PFSK-1 (cell line): ENCODE measurements around the gene CAMTA1.

ENCODE experiments used
- FOXP2 ChIP-seq: optimal IDR thresholded peaks from 2 replicates; pipeline ENCODE3; 2011; ENCODE audit warnings: borderline replicate concordance, control low read depth, inconsistent platforms; ENCODE audit not compliant: insufficient read depth; ENCODE audit errors: extremely low read length, extremely low read depth
- POLR2AphosphoS5 ChIP-seq: IDR thresholded peaks from 2 replicates; pipeline ENCODE4 v1.6.1; 2012; ENCODE audit warnings: low read depth, mild to moderate bottlenecking, control low read depth, low read length, moderate library complexity
- SIN3A ChIP-seq: IDR thresholded peaks from 2 replicates; pipeline ENCODE4 v1.6.1; 2012; ENCODE audit warnings: mild to moderate bottlenecking, low read length, moderate library complexity, borderline replicate concordance; ENCODE audit not compliant: insufficient read depth
- TAF1 ChIP-seq: IDR thresholded peaks from 2 replicates; pipeline ENCODE4 v1.6.1; 2012; ENCODE audit warnings: low read length, control low read depth, borderline replicate concordance; ENCODE audit not compliant: insufficient read depth
- TF ChIP-seq, protein P1 (sequence below), 2 experiments: IDR thresholded peaks; 2 replicates each; pipeline versions ENCODE4 v1.6.1 to v1.8.0; 2011 to 2012; ENCODE audit warnings: low read depth in 2 of 2, low read length in 2 of 2, control low read depth in 1 of 2, inconsistent platforms in 1 of 2, mild to moderate bottlenecking in 1 of 2, moderate library complexity in 1 of 2; ENCODE audit not compliant: insufficient read depth in 1 of 2

Gene CAMTA1

DNA sequence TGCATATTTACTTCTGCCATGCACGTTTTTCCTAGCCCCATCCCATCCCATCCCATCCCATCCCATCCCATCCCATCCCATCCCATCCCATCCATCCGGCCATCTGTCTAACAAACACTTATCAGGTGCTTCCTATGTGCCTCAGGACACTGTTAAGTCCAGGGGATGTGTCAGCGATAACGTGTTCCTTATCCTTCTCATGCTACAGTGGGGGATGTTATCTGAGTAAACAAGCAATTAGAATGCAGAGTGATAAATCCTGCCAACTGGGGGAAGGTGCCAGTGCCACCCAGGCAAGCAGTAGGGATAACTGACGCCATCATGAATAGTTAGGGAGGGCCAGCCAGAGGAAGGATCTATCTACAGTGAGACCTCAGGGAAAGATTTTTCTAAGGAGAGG is 304.2 kb downstream of the CAMTA1 start:
- TF ChIP-seq POLR2AphosphoS5 = no peak
- TF ChIP-seq, protein P1, sequence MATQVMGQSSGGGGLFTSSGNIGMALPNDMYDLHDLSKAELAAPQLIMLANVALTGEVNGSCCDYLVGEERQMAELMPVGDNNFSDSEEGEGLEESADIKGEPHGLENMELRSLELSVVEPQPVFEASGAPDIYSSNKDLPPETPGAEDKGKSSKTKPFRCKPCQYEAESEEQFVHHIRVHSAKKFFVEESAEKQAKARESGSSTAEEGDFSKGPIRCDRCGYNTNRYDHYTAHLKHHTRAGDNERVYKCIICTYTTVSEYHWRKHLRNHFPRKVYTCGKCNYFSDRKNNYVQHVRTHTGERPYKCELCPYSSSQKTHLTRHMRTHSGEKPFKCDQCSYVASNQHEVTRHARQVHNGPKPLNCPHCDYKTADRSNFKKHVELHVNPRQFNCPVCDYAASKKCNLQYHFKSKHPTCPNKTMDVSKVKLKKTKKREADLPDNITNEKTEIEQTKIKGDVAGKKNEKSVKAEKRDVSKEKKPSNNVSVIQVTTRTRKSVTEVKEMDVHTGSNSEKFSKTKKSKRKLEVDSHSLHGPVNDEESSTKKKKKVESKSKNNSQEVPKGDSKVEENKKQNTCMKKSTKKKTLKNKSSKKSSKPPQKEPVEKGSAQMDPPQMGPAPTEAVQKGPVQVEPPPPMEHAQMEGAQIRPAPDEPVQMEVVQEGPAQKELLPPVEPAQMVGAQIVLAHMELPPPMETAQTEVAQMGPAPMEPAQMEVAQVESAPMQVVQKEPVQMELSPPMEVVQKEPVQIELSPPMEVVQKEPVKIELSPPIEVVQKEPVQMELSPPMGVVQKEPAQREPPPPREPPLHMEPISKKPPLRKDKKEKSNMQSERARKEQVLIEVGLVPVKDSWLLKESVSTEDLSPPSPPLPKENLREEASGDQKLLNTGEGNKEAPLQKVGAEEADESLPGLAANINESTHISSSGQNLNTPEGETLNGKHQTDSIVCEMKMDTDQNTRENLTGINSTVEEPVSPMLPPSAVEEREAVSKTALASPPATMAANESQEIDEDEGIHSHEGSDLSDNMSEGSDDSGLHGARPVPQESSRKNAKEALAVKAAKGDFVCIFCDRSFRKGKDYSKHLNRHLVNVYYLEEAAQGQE (IDR thresholded peaks at IDR 0.05; ENCODE audit: insufficient read depth in 1 of 2, low read depth in 2 of 2, low read length in 2 of 2) = no peak
- no peak for TF ChIP-seq SIN3A
- TF ChIP-seq FOXP2 = no peak
- TF ChIP-seq TAF1 = no peak

DNA sequence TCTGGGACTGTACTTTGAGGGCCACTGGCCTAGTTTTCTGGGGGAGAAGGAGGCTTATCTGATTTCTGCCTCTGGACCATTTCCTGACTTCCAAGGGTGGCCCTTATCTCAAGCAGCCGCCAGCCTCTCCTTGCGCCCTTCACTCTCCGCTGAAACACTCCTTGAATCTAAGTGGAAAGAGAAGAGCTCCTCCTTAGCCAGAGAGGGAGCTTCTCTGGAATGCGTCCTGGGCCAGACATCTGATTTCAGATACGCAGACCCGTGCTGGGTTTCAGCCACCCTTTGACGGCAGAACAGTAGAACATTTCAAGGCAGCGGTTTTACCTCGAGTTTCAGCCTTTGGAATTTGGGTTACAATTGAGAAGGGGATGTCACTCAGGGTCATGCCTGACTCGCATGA is 308.0 kb downstream of the CAMTA1 start:
- TF ChIP-seq, protein P1 (IDR thresholded peaks at IDR 0.05; ENCODE audit: insufficient read depth in 1 of 2, low read depth in 2 of 2, low read length in 2 of 2) = no peak
- TF ChIP-seq TAF1 (no peak), SIN3A (no peak), POLR2AphosphoS5 (no peak), FOXP2 (no peak)

DNA sequence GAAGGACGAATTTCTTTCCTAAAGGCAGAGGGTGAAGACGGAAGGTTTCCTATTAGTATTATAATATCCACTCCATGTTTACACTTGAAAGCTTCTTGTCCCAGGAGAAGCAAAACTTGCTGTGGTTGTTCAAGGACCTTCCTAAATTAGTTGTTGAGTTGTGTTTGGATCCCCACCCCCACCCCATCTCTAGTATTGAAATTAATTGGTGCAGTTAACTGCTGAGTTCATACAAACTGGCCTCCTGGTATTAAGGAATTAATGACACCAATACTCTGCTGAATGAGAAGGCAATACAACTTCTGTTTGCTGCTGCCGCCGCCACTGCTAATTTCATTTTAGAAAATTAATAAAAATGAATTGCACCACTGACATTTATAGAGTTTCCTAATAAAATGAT is 308.8 kb downstream of the CAMTA1 start:
- TF ChIP-seq SIN3A = no peak
- TF ChIP-seq TAF1 = no peak
- TF ChIP-seq, protein P1 (IDR thresholded peaks at IDR 0.05; ENCODE audit: insufficient read depth in 1 of 2, low read depth in 2 of 2, low read length in 2 of 2) = no peak
- TF ChIP-seq POLR2AphosphoS5 = no peak
- no peak for TF ChIP-seq FOXP2

DNA sequence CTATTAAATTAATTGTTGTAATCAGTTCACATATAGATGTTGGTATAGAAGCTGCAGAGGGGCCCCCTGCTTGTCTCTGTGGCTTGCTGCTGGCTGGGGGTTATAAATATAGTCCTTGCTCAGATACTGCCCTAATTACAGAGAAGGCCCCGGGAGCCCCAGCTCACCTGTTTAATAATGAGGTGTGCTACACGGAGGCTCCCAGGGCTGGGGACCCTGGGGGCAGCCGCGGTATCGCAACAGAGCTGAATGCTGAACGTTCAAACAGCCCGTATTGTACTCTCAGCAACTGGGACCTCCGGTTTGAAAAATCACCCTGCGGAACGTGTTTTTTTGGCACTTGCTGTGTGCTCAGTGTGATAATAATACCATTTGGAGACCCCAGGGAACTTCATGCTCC is 309.3 kb downstream of the CAMTA1 start:
- TF ChIP-seq SIN3A = no peak
- no peak for TF ChIP-seq TAF1
- TF ChIP-seq FOXP2 = no peak
- TF ChIP-seq, protein P1 (IDR thresholded peaks at IDR 0.05; ENCODE audit: insufficient read depth in 1 of 2, low read depth in 2 of 2, low read length in 2 of 2) = no peak
- TF ChIP-seq POLR2AphosphoS5 = no peak

DNA sequence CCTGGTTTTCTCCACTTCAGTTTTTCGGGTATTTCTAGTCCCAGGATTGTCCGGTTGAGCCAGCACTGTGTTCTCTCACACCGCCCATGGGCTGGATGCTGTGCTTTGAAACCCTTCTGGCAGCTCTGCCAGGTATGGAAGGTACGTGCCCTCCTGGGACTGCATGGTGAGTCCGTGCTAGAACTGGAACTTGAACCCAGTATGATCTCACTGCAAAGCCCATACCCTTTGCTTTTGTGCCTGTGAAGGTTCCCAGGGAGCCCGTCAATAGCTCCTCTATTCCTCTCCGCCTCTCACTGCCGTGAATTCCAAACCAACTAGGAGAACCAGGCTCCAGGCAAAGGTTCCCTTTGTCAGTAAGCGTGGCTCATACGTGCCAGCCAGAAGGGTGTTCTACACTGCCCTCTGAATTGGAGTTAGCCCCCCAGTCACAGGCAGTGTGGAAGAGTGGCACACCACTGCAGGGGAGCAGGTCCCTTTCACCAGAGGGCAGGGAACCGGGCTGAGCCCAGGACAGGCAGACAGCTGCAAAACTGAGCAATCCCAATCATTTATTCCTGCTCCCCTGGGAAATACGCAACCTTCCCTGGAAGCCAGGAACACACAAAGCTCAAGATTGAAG is 310.2 kb downstream of the CAMTA1 start:
- TF ChIP-seq POLR2AphosphoS5 (no peak), FOXP2 (no peak)
